NCI-H82 treated with DMSO at 0.1 percent for 48 hours (cell line): ENCODE results near the gene KCNMA1.
"Not testable (repeated sequence)": the region's sequence is repeated elsewhere in the genome, so short reads cannot be mapped to it uniquely, and the experiment has no call there.

Source experiments
- DNase-seq: peaks from one replicate; lab custom pipeline; 2025; ENCODE audit not compliant: unreplicated experiment; lab: John Stamatoyannopoulos, UW

Gene KCNMA1

DNA sequence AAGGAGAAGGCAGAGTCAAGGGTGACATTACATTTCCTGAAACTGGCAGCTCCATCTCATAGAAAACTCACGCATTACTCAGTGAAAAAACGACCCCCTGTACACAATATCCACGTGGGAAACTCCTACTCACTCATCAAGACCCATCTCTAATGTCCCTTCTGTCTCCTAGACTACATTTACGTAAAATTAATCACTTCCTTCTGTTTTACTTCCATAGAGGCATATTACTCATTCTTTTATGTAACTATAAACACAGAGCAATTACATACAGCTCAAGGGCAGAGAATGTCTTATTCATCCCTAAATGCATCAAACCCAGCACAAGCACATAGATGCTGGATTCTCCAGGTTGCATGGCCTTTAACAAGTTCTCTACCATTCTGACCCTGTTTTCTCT, 281.8 kb downstream of the KCNMA1 start:
- DNase-seq: no peak

DNA sequence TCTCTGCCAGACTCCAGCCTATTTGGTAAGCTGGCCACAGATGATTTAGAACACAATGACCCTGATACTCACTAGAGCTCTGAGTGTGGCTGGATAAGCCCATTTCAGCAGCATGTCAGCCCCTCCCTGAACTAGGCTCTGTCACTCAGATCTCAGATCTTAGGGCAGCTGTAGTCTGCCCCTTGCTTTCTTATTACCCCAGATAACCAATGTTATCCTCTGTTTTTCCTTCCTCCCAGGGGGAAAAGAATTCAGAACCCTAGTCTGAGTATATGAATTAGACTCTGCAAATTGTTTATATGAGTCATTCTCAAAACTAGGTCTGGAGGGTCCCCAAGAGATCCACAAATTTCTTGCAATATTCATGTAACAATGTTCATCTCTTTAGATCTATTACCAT, 286.2 kb downstream of the KCNMA1 start:
- no peak for DNase-seq

DNA sequence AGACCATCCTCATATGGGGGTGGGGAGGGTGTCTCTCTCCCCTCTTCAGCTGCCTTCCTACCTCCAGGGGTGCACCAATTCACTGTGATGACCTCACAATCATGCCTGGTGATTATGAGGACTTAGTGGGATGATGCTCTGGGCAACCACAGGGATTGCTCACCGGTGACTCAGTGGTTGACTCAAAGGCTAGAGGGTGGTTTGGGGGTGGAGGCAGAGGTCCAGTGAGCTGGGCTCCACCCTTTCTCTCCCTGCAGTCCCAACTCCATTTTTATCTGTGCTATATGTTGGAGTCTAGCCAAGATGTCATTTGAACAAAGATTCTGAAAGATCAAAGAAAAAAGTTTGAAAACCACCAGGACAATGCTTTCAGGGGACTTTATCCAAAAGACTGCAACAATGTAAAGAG, 286.9 kb downstream of the KCNMA1 start:
- no peak for DNase-seq

DNA sequence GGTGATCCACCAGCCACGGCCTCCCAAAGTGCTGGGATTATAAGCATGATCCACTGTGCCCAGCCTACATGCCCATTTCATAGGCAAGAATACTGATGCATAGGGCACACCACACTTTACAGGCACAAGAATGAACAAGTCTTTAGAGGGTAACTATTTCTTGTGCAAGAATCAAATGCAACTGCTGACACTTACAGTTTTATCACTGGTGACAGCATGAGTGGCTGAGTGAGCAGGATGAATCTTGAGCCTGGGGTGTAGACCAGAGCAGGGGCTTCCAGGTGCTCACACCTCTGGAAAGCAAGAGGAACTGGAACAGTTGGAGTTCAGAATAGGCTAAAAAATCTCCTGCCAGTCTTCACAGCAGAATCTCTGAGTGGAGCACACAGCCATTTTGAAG, 287.5 kb downstream of the KCNMA1 start:
- no peak for DNase-seq

DNA sequence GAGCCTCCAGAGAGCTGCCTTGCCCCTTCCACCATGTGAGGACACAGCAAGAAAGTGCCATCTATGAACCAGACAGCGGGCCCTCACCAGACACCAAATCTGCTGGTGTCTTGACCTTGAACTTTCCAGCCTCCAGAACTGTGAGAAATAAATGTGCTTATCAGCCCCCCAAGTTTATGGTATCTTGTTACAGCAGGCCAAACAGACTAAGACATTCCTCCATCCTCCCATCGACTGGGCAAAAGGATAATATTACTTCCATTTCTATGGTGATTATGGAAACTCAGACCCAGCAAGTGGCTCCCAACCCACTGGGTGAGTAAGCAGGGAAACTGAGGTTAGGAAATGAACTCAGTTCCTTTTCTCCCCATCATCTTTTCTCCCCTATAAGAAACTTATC, 288.4 kb downstream of the KCNMA1 start:
- DNase-seq: no peak

DNA sequence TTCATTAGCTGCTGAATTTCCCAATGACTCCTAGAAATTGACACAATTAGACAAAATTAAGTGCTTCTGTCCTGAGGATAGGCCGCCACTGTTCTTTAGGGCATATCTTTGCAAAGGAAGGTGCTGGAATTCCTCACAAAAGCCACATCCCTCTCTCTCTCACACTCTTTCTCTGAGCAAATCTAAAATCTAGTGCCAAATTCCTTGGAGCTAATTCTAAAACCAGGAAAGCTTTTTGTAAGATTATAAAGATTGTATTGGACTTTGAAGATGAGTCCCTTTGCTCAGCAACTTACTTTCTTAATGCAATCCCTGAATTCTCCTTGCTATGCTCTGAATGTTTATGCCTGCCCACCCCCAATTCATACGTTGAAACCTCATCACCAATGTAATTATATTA, 288.9 kb downstream of the KCNMA1 start:
- no peak for DNase-seq

DNA sequence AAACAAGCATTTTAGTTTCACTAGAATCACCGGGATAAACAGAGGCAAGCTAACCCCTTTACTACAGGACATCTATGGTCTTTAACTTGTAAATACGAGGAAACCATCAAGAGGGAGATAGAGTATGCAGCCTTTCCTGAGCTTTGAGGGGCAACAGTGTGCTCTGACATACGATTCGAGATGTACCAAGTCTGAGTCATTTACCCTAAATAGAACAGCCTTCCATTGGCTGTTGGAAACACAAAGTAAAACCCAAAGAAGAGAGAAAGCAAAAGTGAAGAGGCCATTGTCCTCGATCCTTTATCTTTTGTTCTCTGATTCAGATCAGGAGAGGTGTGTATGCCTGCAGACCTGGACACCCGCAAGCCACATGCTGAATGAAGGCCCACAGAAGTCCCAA, 289.5 kb downstream of the KCNMA1 start:
- no peak for DNase-seq

DNA sequence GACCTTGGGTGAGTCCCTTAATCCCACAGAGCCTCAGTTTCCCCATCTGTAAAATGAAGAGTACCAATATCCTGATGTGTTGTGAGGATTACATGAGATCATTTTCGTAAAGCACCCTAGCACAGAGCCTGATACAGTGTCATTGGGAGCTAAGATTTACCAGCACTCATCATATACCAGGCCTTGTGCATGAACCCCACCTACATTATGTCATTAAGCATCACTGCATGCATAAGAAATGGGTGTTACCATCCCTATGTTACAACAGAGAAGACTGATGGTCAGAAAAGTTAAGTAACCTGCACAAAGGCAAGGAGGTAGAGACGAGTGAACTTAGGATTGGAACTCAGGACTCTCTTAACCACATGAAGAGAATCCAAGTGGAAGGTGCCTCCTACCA, 290.6 kb downstream of the KCNMA1 start:
- DNase-seq: no peak

DNA sequence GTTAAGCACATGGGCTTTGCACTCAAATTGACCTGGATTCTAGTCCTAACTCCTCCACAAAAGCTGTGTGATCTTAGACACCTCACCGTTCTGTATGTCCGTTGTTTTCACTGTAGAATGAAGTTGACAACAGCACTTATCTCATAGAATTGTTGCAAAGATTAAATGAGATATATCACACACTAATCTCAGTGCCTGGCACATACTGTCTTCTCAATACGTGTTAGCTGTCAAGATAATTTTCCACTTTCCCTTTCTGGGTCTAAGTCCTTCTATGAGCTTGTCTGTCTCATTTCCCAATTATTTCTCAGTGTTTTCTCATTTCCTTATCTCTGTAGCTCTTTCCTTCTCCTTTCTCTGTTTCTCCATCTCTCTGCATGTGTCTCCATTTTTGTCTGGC, 296.6 kb downstream of the KCNMA1 start:
- DNase-seq: no peak

DNA sequence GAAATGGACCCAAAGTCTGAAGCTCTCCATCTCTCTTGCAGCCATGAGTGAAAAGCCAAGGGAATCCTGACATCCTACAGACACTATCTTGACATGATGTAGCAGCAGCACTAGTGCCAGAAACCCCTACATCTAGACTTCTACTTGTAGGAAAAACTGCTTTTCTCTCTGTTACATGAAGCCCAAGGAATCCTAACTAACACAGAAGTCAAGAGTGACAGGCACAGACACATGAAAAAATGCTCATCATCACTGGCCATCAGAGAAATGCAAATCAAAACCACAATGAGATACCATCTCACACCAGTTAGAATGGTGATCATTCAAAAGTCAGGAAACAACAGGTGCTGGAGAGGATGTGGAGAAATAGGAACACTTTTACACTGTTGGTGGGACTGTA, 297.7 kb downstream of the KCNMA1 start:
- not testable (repeated sequence) for DNase-seq

DNA sequence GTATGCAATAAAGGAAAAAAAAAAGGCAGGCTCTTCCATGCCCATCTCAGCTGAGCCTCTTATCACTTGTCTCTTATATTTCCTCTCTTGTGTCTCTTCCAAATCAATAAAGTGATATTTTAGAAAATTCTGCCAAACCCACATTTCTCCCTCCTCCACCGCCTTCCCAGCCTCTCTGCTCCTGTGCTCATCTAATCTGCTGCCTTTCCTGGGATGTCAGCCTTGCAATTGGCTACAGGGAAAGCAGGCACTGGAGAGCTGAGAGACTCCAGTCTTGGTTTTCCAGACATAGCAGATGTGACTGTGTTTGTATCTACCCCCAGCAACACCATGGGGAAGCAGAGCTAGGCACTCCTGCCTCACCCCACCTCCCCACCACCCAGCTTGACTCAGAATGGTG, 298.4 kb downstream of the KCNMA1 start:
- no peak for DNase-seq

DNA sequence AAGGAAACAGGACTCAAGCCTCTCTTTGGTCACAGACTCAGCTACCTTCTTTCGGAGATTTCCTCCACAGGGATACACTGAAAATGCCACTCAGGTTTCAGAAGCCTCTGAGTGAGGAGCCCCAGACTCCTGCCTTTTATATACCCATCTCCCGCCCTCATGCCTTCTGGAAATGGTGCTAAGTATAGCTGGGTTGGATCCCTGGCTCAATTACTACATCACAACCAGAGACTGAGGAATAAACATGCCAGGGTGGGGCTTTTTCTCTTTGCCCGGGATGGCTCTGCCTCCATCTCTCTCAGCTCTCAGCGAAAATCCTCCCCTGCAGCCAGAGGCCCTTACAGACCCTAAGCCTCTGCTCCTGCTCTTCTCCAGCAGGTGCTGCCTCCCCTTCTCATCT, 299.5 kb downstream of the KCNMA1 start:
- no peak for DNase-seq

DNA sequence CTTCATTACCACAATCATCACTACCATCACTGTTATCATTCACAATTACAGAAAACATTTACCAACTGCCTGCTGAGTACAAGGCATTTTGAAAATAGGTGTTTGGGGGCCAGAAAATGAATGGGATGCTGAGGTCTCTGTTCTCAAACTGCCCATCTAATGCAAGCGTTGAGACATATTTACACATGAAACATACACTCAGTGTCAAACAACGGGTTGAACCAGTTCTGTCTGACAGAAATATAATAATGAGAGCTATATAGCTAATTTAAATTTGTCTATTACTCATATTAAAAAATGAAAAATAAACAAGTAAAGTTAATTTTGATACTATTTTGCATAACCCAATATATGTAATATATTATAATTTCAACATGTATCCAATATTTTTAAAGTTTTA, 303.1 kb downstream of the KCNMA1 start:
- DNase-seq: no peak

DNA sequence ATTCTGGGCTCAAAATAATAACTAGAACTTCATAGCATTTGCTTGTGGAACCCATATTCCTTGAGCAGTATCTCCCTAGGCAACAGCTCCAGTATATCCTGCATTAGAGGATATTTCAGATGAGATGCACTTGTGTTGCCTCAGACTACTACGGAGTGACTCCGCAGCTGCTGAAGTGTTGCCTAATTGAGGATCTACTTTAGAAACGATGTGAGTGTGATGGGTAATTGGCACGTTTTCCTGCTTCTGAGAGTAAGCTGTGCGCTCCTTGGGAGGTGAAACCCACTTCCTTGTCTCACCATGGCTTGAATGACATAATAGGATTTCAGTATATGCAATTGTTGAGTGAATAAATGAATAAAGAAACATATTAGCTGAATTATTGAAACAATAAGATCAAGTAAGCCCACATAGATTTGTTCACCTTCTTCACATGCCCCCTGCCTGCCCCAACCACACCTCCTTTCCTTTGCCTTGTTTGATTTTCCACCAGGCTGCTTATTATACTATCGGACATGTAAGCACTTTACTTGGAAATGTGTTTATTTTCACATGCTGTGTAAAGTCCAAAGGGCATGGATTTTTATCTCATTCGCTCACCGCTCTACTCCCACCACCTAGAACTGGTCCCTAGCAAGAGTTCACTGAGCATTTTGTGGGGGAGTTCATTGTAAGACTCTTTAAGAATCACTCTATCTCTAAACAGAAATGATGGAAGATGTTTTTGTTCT, 303.8 kb downstream of the KCNMA1 start:
- no peak for DNase-seq

DNA sequence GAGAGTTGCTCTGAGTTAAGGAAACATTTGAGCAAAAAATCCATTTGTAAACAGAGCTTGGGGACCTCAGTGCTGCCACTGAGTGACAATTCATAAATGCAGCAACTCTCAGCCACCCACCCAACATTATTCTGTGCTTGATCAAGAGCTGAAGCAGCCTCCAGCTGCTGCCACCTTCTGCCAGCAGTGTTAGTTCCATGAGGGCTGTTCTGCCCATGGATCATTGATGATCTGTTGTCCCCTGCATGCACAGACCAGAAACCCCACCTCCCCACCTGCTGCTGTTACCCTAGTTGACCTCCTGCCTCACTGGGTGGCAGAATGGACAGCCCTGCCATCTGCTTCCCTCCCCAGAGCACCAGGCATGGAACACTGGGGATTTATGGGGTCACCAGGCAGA, 305.4 kb downstream of the KCNMA1 start:
- peak; percentile 75 for DNase-seq

DNA sequence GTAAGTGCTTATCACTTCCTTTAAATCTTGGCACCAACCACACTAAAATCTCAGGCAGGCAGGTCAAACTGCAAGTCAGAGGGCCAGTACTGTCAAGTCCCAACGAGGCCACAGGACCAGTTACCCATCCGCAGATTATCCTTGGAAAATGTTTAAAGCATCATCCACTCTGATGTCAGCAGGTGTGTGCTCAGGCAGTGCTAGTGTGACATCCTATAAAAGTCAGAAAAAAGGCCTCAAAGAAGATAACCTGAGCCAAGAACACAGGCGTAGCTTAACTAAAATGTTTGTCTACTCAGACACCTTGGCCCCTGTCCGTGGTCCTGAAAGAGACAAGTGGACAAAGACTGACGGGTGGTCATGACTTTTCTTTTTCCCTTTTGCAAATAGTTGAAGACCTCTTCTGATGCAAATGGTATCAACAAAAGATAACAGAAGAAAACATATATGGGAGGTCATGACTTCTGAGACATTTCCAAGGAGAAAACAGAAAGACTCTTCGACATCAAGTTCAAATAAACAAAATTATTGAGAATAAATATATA, 309.3 kb downstream of the KCNMA1 start:
- no peak for DNase-seq

DNA sequence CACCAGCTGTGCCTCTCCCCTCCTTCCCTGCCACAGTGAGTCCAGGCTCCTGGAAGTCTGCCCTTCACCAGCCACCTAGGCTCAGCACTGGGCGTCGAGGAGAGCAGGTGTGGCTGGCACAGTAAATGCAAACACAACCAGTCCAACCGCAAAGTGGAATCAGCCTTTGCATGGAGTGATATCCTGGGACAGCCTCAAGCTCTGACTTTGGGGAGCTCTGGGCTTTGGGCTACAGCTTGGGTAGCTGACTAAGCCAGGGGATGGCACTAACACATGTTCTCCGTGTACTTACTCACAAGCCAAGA, 312.4 kb downstream of the KCNMA1 start:
- DNase-seq: no peak

DNA sequence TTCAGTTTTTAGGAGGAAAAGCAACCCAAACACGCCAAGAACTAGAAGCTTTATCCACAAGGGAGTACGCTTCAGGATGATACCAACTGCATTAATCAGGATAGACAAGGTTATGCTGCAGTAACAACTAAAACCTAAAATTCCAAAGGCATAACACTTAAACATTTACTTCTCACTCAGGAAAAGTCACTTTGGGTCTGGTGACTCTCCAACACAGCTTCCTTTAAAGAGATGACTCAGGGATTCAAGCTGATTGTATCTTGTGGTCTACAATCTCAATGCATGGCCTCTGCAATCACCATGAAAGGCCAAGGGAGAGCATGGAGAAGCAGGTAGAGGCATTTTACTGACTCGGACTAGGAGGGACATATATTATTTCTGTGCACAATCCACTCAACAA, 315.8 kb downstream of the KCNMA1 start:
- no peak for DNase-seq

DNA sequence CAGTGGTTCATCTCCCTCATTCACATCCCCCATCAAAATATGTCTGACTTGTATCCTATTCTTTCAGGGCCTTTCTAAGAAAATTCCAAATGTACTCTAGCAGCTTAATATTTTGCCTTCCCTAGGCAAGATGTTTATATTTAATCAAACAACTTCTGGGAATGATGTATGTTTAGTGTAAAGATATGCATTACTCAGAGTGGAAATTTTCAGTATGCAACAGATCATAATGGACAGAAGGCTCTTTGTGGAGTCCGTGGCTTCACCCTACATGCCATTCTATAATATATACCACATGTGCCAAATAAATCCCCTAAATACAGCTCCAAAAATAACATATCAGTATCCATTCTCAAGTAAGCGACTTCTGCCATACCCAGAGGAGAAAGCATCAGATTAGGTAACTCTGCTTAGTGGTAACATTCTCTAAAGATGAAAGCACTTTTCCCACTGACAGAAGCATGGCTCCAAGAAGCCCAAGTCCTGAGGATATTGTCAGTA, 316.6 kb downstream of the KCNMA1 start:
- no peak for DNase-seq

DNA sequence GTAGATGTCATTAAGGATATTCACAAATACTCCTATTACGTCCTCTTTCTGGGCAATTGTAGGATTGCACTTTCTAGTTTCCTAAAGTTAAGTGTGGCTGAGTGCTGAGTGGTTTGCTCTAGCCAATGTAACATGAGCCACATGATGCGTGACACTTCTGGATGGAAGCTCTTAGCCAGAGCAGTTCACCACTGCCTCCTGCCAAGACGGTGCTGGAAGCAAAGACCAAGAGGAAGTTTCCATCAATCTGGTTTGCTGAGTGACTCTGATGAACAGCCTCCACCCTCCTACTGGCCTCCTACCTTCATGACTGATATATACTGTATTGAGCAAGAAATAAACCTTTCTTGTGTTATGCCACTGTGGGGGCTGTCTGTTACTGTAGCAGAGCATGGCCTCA, 318.1 kb downstream of the KCNMA1 start:
- DNase-seq: no peak

DNA sequence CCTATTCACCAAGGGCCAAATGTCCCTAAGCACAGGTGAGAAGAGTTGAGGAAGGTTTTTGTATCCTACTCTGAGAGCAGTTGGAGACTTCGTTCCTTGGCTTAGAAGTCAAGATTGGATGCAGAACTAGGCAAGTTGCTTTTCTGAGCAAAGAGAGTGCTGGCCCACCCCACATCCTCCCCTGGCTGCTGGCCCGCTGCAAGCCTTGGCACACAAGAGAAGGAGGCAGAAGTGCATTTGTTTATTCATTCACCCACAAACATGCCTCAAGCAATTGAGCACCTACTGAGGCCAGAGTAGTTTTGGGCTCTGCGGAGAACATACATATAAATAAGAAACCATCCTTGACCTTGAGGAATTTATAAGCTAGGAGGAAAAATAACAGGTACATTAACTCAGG, 318.9 kb downstream of the KCNMA1 start:
- no peak for DNase-seq

DNA sequence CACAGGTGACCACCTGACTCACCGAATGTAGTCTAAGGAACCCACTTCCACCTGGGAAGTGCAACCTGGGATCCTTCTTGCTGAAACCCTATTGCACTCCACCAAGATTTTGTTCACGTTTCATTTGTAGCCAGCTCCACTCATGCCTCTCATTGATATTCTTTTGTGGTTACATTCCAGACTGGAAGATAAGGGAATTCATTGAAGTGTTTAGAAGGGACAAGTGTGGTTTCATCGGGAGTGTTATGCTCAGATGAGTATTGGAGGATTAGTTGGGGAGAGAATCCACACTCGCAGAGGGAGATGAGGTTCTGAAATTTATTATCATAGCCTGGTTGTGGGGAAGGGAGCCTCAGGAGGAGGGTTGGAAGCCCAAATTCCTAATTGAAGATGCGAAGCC, 320.4 kb downstream of the KCNMA1 start:
- DNase-seq: no peak

DNA sequence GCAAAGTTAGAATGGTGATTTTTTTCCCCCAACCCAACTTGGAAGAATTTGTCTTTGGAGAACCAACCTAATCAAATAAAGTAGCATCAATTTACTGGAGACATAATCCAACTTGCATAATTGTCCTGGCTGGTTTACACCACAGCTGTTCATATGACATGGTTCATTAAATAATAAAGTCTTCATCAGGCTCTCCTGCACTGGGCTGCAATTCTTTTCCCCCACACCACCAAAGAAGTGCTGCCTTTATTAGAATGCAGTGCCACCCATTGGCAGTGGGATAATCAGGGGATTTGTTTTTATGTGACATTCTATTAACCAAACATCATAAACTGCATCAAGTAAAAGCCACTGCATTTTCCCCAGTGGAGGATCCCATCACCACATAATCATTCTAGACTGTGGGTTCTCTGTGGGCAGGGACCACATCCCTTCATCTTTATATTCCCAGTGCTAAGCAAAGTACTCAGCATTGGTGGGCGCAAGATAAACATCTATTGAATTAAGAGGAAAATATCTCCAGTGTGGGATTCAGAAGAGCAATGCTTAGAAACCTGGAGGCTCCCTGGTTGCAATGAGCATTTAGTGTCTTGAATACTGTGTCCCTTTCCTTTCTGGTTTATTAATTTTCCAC, 322.0 kb downstream of the KCNMA1 start:
- no peak for DNase-seq
